CD4-positive, alpha-beta T cell treated with Interleukin-2 at 100 ng/mL for 4 hours (primary cell): ENCODE data around the gene CALM3.
"Not testable (repeated sequence)": the region's sequence is repeated elsewhere in the genome, so short reads cannot be mapped to it uniquely, and the experiment has no call there.

Experiments
- DNase-seq: peaks from one replicate; pipeline ENCODE4 v3.0.0-alpha.2; 2020; ENCODE audit warnings: low spot score

CALM3 gene

GRCh38 chr19:46616631-46617322 is 15.6 kb downstream of the CALM3 start:
- peak; percentile 47 for DNase-seq

GRCh38 chr19:46617601-46618000 is 16.5 kb downstream of the CALM3 start:
- no peak for DNase-seq

- peak; percentile 48 for DNase-seq
Observed at GRCh38 chr19:46618670-46619231, 17.6 kb downstream of the CALM3 start.

GRCh38 chr19:46620267-46620666 is 19.1 kb downstream of the CALM3 start:
- no peak for DNase-seq

GRCh38 chr19:46620716-46621115 is 19.6 kb downstream of the CALM3 start:
- no peak for DNase-seq

GRCh38 chr19:46621191-46622117 is 20.3 kb downstream of the CALM3 start:
- no peak for DNase-seq

- DNase-seq = no peak
Observed at GRCh38 chr19:46622118-46622446, 21.0 kb downstream of the CALM3 start.

- no peak for DNase-seq
Observed at GRCh38 chr19:46623915-46624502, 22.9 kb downstream of the CALM3 start.

GRCh38 chr19:46624958-46625661 is 24.0 kb downstream of the CALM3 start, which contains the start of gene PTGIR:
Gene PTGIR, minus strand, starts transcription at chr19:46625089. Its CDS starts 864 bp downstream, at chr19:46624225.
- DNase-seq = no peak

GRCh38 chr19:46625731-46626130 is 24.6 kb downstream of the CALM3 start:
- no peak for DNase-seq

GRCh38 chr19:46626446-46626845 is 25.3 kb downstream of the CALM3 start:
- DNase-seq = no peak

- DNase-seq = not testable (repeated sequence)
Observed at GRCh38 chr19:46628970-46629369, 27.8 kb downstream of the CALM3 start.

- no peak for DNase-seq
Observed at GRCh38 chr19:46629546-46630025, 28.5 kb downstream of the CALM3 start.

GRCh38 chr19:46630586-46631205 is 29.6 kb downstream of the CALM3 start:
- no peak for DNase-seq

GRCh38 chr19:46631481-46631880 is 30.4 kb downstream of the CALM3 start:
- no peak for DNase-seq

GRCh38 chr19:46633130-46633529 is 32.0 kb downstream of the CALM3 start:
- no peak for DNase-seq

- DNase-seq = peak; percentile 93
Observed at GRCh38 chr19:46634045-46634655, 33.0 kb downstream of the CALM3 start.

GRCh38 chr19:46634656-46635218 is 33.6 kb downstream of the CALM3 start:
- DNase-seq = no peak

- no peak for DNase-seq
Observed at GRCh38 chr19:46635920-46636761, 35.0 kb downstream of the CALM3 start, which contains the start of gene GNG8. Gene GNG8, minus strand, starts transcription at chr19:46636202. Its CDS starts 1,520 bp downstream, at chr19:46634682.
